HG03432 (cell line): ENCODE results near the gene SLX4IP.
A peak's percentile ranks its signal among the peaks of the same experiment; 100 is the strongest.

Source experiments
- ATAC-seq: cut with Tn5 transposase; IDR thresholded peaks from one replicate; pipeline ENCODE4 v1.9.1; 2021; ENCODE audit warnings: mild to moderate bottlenecking, moderate library complexity; ENCODE audit not compliant: unreplicated experiment

Gene SLX4IP

DNA sequence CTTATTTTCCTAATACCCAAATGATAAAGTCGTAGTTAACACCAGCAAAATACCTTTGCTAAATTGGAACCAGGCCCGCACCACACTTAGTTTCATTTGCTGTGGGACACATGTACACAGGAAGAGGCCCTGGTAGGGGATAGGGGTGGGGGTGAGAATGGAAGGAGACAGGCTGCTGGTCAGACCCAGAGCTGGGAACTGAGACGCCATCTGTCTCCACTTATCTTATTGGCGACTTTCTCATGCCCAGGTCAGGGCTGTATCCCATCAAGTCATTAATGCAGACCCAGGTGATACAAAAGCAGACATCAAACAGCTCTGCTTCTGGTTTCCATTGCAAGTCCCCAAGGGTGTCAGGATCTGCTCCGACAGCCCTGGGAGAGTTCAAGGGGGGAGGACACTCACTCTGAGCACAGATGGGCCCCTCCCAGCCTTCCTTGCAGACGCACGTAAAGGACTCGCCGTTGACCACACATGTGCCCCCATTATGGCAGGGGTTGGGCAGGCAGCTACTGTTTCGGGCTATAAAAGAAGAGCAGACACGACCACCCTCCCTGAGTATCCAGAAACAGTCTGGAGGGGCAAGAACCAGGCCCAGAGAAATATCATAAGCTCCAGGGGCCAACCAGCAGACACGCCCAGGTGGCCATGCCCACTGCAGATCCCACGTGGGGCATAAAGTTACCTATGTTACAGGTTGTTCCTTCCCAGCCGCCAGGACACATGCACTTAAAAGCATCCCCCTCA is 209.5 kb downstream of the SLX4IP start:
- peak; percentile 73 for ATAC-seq

DNA sequence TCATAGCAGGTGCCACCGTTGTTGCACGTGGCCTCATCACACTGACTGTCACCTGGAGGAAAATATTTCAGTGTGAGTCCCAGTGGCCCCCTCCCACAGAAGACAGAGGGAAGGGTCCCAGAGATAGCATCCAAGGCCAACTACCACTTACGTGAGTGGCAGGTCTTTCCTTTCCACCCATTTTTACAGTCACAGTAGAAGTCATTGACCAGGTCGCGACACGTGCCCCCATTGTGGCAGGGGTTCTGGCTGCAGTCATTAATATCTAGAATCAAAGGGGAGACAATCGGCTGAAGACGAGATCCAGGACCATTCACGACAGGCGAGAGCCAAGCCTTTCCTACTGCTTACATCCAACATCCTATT is 210.1 kb downstream of the SLX4IP start:
- no peak for ATAC-seq

DNA sequence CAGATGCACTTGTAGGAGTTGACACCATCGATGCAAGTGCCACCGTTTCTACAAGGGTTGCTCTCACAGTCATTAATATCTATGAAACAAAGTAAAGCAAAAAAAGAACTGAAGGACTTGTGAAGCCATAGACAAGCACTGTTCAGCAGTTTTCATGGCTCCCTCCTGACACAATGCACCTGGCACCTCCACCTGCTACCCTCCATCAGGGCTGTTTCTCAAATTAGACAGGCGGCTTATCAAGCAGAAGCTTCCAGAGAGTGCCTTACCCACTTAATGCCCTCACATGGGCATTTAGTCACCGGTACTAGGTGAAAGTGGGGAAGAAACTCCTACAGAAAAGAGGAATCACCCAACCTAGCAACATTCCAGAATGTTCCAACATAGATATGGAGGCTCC is 210.9 kb downstream of the SLX4IP start:
- ATAC-seq, result no peak

DNA sequence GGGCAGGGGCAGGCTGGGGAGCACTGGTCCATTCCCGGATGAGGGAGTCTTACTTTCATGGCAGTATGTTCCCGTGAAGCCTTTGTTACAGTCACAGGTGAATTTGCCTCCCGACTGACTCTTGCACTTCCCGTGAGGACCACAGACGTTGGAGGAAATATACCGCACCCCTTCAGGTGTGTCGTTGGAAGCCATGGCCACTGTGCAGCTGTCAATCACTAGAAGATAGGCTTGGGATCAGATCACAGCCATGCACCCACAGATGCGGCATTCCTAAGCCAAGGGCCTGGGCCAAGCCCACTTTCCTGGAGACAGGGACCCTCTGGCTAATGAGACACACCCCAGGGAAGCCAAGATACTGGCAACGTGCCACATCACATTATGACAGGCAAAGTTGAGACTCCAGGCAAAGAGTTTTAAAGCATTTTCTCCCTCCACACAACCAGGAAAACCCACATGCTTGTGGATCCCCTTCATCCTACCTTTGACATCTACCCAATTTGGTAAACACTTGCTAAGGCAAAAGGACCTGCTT is 211.8 kb downstream of the SLX4IP start:
- no peak for ATAC-seq

DNA sequence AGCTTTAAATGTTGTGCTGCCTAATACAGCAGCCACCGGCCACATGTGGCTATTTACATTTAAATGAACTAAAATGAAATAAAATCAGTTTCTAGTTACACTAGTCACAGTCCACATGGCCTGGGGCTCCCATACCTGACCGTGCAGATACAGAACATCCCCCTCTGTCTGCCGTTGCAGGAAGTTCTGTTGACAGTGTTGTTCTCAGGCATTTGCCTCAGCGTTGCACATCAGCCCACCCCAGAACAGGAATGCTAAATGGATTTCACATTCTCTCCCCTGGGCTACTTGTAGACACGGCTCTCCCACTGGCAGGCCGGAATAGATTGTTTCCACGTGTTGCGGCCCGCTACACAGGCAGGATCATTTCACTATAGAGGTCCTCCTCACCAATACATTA is 212.4 kb downstream of the SLX4IP start:
- ATAC-seq, result no peak

DNA sequence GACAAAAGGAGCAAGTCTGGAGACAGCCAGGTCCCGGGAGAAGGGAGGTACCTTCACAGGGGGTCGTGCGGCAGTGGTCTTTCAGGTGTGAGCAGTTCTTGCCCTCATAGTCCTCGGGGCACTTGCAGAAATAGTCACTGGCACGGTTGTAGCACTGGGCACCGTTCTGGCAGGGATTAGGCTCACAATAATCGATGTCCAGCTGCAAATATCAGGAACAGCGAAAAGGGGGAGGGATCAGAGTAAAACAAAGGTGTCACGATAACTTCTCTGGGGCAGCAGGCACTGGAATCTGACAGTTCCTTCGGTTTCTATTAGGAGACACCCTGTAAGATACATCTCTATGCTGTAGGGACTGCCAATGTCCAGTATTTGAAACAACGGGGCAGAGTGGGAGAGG is 212.8 kb downstream of the SLX4IP start:
- no peak for ATAC-seq

DNA sequence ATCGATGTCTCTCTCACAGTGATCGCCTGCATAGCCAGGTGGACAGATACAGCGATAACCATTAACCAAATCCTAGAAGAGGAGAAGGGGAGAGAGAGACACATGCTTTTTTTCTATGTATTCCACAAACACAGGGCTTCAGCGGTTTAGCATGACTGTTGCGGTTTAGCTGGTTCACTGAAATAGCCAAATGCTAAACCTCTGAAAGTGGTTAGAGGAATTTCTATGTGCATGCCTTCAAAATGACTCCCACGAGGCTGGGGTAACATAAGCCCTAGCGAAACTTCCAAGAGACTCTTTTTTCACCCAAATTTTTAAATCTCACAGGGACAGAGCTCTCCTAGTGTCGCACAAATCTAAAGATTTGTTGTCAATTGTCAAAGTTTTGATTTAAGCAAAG is 213.5 kb downstream of the SLX4IP start:
- no peak for ATAC-seq

DNA sequence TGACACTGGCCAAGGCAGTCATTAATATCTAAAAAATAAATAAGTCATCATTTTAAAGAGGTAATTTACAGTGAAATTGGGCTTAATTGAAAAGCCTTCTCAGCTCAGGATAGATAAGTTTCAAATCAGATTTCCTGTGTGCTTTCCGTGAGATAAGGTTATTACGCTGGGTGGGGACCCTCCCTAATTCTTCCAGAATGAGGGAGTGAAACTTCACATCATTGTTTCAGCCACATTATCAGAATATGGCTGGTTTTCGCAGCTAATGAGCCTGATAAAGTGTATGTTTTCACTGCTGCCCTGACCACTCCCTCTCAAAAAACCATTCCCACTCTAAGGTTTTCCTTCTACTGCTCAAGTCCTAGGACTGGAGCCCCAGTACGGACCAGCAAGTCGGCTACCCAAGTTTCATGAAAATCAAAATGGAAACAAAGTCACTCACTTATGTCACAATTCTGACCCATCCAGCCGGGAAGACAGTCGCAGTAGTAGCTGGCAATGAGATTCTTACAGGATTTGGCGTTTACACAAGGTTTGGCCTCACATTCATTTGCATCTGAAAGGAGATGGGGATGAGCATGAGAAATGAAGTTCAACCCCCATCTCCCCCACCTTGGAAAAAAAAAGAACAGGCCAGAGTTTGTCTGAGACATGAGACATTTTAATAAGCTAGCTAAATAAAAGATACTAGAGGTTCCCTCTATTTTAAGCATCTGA is 214.1 kb downstream of the SLX4IP start:
- no peak for ATAC-seq

DNA sequence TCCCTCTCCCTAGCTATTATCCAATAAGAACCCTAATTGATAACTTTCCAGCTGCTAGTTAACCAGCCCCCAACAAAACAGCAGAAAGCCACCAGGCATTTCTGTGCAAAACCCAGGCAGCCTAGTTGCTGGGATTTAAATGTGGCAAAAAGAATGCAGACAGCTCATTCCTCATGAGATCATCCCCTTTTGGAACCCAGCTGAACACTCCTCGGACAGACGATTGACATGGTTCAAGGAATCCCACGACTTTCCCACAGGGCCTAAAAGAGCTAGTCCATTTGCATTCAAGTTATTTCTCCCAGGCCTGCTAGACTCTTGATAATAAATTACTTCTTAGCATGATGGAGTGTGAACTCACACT is 214.7 kb downstream of the SLX4IP start:
- ATAC-seq, result no peak

DNA sequence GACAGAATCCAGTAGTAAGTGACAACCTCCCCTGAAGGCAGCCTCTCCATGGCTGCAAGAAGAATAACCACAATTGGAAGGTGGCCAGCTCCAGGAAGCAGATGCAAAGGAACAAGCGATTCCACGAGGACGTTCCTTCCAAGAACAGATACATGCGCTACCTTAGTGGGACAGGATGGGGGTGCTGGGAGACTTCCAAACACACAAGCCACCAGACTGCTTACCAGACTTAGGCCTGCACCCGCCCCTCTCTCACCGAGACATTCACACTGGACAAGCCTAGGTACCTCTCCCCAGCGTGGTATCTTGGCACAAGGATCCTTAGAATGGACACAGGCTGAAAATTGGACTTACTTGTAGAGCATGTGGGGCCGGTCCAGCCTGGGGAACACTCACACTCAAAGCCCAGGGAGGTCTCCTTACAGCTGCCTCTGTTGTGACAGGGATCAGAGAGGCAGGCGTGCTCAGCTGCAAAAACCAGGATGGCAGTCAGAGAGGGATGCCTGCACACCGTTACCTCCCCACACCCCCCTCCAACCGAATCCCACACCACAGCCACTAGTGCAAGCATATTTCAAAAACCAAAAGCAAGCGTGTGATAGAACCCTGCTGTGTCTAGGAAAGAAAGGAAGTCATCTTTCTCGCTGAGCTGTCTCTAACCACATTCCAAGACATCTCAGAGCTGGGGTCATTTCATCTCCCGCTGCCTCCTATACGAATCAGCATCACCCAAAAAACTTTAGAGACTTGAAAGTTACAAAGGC is 216.3 kb downstream of the SLX4IP start:
- ATAC-seq, result no peak

DNA sequence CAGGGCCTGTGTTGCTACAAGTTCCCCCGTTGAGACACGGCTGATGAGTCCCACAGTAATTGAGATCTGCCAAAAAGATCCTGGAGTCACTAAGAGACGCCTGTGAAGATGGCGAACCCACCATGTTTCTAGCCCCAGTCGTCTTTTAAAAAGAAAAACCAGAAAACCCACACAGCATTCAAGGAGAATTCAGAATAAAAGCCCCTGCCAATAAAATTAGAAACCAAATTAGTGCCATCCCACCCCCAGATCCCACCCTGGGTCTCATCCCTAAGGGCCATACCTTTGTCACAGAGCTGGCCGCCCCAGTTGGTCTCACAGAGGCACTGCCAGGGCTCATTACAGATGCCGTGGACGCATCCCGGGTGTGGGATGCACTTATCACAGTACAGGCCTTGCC is 217.1 kb downstream of the SLX4IP start:
- ATAC-seq, result no peak

DNA sequence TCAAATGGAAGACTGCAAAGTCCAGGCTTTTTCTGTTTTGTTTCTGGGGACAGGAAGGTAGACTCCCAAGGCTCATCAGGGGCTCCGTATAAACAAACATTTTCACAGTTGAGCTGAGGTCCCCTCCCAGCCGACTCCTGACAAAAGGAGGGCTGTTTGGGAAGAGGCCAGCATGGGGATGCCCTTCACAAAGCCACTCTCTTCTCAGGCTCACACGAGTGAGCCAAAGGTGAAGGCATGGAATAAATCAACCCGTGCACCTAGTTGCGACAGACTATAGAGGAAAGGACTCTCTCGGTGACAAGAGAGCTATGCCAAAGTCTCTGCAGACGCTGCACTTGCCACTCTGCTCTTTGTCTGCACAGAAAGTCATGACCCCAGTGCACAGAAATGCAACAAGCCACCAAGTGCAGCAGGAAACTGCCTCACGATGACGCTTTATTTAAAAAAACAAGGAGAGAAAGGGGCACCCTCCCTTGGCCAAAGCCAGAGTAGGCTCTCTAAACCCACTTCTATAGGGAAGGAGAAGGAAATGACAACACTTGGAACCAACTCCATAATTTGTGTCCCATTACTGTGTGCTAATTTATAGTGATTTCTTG is 217.7 kb downstream of the SLX4IP start:
- ATAC-seq, result no peak

DNA sequence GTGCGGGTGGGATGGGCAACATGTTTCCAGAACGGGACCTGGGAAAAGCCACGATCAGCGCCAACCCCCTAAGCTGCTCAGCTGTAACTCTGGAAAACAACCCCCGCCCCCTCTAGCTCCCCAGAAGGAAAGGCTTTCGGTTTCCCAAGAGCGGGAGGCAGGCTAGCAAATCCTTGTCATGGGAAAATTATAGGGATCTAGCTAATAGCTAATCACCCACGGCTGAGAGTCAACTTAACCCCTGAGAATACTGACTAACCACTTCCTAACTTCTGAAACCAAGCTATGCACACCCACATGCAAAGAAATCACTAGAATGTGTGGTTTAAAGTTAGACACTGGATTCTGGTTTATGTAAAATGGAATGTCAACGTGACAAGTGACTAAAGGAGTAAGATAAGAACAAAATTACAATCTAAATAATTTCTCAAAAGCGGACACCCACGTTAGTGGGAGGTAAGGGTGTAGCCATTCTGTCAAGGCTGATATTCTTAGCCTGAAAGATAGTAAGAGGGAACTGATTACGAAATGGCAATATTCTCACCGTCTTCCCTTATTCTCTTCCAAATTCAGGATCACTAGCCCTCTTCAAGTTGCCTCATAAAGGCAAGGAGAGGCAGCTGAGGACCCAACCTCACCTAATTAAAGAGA is 218.6 kb downstream of the SLX4IP start:
- ATAC-seq, result peak; percentile 48

DNA sequence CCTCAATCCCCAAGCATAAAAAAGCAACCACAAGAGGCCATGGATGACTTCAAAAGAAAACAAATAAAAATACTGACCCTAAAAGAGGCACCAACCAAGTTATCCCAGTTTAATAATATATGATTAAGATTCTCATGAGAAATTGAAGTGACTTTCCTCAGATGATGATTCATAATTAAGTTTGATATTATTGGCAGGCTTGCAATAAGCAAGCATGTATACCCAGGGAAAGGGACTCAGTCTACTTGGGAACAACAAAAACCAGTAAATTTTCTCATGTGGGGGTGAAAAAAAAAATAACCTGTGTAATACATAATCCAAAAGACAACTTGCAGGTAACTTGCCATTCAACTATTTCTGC is 219.1 kb downstream of the SLX4IP start:
- no peak for ATAC-seq

DNA sequence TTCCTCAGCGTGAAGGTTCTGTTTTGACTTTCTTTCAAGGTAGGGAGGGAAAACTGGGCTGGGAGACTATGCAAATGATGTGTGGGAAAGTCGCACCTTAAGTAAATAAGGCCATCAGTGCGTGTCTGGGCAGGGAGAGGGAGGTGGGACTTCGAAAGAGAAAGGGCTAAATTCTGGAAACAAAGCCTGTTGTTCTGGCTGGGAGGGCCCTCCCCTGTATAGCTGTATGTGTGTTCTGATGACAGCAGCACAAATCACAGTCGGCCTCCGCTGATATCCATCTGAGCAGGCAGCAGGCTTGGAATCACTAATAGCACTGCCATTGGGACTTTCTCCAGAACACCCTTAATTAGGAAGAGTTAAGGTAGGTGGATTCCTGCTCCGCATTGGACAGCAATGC is 219.5 kb downstream of the SLX4IP start:
- peak; percentile 80 for ATAC-seq

DNA sequence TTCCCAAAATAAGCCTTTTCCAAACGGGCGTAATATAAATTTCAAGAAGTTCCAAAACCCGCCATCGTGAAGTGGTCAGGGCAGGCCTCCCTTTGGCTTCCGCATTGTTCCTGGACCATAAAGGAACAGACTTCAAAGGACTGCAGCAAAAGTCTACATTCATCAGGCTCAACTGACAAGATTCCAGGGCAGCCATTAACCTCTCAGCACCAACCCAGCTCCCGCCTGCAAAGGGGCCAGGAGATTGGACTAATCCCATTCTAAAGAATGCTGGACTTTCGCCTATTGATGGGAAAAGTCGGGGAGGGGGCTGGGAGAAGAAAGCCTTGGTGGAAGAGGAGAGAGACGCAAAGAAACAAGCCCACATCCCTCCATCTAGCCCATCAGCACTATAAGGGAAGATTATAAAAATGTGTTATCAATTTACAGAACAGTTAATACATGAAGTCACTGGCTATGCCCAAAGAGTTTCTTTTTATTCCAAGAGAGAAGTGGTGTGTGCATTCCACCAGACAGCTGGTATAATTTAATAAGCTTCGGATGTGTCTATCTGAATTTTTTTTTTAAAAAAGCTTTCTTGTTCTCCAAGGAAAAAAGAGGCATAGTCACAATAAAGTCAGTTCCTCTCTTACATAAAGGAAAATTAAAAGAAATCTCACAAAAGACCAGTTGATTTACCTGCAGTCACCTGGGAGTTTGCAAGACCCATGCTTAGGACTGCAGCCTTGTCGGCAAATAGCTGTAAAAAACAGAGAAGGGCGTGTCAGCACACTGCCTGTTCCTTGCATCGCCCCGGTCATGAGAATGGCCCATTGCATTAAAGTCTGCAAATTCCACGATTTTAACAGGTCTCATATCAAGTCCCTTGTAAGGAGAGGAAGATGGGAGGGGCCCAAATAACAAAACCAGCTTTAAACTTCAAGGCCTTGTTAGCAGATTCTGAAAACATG is 220.9 kb downstream of the SLX4IP start:
- no peak for ATAC-seq

DNA sequence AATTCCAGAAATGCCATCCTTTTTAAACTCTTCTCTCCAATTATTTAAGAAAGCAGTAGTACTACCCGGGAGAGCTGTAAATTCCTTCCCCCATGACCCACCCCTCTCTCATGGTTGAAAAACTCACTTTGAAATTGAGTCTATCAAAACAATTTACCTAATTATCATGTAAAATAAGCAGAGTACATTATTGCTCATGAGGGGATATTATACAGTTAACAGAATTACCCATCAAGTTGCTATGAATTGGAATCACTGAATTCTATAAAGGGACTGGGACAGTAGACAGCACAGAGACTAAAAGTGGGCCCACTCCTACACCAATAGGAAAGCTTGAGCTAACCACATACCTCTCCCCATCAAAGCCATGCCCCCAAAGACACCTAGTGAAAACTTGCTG is 222.3 kb downstream of the SLX4IP start:
- no peak for ATAC-seq

DNA sequence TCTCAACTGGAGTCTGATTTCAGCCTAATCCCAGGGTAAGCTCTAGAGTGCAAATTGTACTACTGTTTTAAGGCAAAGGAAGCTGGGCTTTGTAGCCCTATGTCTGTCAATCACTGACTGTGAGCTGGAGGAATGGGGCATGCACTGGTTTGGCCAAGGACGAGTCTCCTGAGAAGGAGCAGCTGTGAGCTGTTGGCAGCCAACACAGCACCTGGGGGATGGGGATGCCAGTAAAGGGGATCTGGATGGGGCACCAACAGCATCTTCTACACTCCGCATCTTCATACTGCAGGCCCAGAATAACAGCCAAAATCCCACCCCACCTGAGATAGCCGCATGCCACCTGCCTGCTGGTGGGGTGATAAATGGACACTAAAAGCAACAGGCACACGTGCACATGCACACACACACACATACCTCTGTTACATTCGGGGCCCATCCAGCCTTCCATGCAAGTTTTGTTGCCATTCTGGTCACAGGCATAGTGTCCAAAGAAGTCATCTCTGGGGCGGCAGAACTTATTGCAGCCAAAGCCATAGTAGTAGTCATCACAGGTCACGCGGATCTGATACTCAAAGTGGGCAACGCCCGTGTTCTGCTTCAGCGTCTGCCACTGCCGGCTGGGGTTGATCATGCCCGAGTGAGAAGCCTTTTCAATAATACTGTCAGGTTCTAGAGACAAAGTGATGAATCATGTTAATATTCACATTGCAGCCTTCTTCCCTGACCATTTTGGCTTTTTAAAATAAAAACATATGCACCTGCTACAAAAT is 223.1 kb downstream of the SLX4IP start:
- ATAC-seq, result no peak
